ENCODE measurements around the gene IGF1R. TPM values are rescaled to one million over a fixed set of nuclear protein-coding genes. Genes with fewer than 3 reads are reported as not detected.
A peak's percentile ranks its signal among the peaks of the same experiment; 100 is the strongest.

IGF1R gene
- total RNA-seq, 1 donor from 2014 or later: 62.7 TPM

DNA sequence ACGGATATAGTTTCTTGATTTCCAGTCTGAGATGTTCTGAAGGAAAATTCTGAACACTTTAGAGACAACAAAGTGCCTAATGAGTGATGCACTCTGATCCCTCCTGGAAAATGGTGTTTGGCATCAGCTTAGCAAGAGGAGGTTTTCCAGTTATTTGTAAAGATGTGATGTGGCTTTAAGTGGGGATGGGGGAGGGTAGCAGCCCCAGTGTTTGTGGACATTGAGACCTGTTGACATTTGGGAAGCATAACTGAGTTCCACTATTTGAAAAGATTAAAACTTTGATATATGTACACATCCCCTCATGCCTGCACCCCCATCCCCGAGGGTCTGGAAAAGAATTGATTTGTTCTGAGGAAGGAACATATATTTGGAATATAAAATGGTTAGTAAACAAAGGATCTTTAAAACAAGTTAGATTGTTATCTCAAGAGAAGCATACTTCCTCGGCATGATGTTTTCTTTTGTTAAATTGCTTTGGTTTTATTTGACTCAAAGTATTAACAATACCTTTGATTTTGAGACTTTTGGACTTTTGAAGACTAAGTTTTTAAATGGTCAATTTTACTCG lies 6.5 kb downstream of the IGF1R start:
- TF ChIP-seq, protein P1, sequence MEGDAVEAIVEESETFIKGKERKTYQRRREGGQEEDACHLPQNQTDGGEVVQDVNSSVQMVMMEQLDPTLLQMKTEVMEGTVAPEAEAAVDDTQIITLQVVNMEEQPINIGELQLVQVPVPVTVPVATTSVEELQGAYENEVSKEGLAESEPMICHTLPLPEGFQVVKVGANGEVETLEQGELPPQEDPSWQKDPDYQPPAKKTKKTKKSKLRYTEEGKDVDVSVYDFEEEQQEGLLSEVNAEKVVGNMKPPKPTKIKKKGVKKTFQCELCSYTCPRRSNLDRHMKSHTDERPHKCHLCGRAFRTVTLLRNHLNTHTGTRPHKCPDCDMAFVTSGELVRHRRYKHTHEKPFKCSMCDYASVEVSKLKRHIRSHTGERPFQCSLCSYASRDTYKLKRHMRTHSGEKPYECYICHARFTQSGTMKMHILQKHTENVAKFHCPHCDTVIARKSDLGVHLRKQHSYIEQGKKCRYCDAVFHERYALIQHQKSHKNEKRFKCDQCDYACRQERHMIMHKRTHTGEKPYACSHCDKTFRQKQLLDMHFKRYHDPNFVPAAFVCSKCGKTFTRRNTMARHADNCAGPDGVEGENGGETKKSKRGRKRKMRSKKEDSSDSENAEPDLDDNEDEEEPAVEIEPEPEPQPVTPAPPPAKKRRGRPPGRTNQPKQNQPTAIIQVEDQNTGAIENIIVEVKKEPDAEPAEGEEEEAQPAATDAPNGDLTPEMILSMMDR (IDR thresholded peaks at IDR 0.05; ENCODE audit: insufficient read depth, low read length, poor library complexity, severe bottlenecking): no peak
- Histone ChIP-seq H3K27me3 (ENCODE audit: control insufficient read depth, insufficient read depth, low read length) (no peaks in the 10 kb centered on the region), H3K4me3 (ENCODE audit: low read depth, low read length) (no peak overlapping the region), H3K36me3 (ENCODE audit: control insufficient read depth, insufficient read depth, low read length) (no peaks in the 10 kb centered on the region)
- DNase-seq (ENCODE audit: low read depth): no peak

DNA sequence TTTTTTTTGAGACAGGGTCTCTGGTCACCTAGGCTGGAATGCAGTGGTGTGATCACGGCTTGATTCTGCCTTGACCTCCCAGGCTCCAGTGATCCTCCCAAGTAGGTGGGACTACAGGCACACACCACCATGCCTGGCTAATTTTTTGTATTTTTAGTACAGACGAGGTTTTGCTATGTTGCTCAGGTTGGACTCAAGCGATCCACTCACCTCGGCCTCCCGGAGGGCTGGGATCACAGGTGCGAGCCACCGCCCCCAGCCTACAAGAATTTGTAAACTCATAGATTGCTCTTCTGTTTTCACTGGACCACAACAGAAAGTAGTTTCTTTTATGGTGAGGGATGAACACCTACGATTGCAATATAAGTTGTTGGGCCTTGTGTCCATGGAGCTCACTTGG lies 7.4 kb downstream of the IGF1R start:
- TF ChIP-seq, protein P1 (IDR thresholded peaks at IDR 0.05; ENCODE audit: insufficient read depth, low read length, poor library complexity, severe bottlenecking): no peak
- DNase-seq (ENCODE audit: low read depth): no peak
- no peaks in the 10 kb centered on the region for H3K27me3 ChIP-seq (ENCODE audit: control insufficient read depth, insufficient read depth, low read length)

DNA sequence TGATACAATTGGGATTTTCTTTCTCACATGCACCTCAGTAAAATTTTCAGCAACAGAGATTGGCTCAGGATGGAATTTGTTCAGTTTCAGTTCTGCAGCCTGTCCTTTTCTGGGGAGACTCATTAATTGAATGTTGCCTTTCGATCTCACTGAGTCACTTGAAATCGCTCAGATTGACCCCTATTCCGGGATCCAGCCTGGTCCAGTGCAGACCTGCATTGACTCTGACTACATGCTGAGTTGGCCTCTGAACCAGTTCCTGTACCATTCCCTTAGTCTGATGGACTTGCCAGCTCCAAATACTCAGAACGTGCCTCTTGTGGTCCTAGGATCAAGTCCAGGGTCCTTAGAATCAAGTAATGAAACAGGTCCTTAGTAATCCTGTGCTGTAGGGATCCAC lies 9.4 kb downstream of the IGF1R start:
- H3K36me3 ChIP-seq (ENCODE audit: control insufficient read depth, insufficient read depth, low read length): no peaks in the 10 kb centered on the region
- no peaks in the 10 kb centered on the region for H3K27me3 ChIP-seq (ENCODE audit: control insufficient read depth, insufficient read depth, low read length)
- DNase-seq (ENCODE audit: low read depth): no peak
- H3K4me3 ChIP-seq (ENCODE audit: low read depth, low read length): no peak overlapping the region
- TF ChIP-seq, protein P1 (IDR thresholded peaks at IDR 0.05; ENCODE audit: insufficient read depth, low read length, poor library complexity, severe bottlenecking): no peak

More for the DNA sequence above, 7.4 kb downstream of the IGF1R start:
- Histone ChIP-seq H3K36me3 (ENCODE audit: control insufficient read depth, insufficient read depth, low read length) (no peaks in the 10 kb centered on the region), H3K4me3 (ENCODE audit: low read depth, low read length) (no peak overlapping the region)

DNA sequence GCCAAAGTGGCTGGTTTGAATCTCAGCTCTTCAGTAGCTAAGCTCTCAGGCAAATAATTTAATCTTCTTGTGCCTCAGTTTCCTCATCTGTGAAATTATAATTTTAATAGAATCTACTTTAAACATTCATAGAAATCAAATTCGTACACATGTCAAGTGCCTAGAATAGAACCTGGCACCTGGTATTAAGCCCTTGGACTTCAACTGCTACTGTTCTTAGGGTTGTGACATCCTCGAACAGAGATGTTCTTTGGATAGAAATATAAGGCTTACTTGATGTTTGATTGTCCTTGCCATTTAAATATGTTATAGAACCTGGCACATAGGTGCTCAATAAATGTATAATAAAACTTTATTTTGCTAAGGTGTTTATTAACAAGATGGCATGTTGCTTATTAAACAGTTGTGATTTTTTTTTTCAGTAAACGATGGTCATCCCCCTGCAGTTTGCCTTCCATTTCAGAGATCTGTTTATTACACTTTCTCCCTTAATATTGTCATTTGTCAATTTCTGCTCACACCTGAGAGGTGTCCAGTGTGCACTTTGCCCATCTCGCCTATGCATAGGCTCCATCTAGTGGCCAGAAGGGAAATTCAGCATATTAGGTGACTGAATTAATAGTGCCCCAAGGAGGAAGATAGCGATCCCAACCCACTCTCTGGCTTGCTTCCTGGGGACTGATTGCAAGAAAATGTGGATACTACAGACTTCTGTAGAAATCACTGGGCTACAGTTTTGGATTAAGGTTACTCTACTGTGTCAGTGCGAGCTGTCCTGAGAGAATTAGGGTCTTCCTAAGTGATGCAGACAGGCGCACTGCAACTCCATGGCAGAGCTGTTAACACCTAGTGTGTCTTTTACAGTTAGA lies 10.7 kb downstream of the IGF1R start:
- DNase-seq (ENCODE audit: low read depth): no peak
- Histone ChIP-seq H3K36me3 (ENCODE audit: control insufficient read depth, insufficient read depth, low read length) (no peaks in the 10 kb centered on the region), H3K27me3 (ENCODE audit: control insufficient read depth, insufficient read depth, low read length) (no peaks in the 10 kb centered on the region), H3K4me3 (ENCODE audit: low read depth, low read length) (no peak overlapping the region)
- TF ChIP-seq, protein P1 (IDR thresholded peaks at IDR 0.05; ENCODE audit: insufficient read depth, low read length, poor library complexity, severe bottlenecking): peak; percentile 85

DNA sequence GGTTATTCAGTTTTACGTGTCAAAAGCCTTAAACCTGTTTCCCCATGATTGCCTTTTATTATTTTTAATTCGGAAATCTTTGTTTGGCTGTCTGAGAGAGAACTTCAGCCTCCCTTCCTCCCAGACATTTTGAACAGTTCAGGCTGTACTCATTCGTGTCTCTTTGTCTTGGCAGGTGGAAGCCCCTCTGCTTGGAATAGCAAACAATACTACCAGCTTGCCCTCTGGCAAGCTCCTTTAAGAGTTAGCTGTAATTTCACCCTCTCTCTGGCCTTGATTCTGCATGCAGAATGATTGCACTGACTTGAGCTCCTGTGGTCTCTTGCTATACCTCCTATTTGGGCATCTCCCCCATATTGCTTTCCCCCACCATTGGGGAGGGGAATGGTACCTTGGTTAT lies 11.7 kb downstream of the IGF1R start:
- Histone ChIP-seq H3K36me3 (ENCODE audit: control insufficient read depth, insufficient read depth, low read length) (no peaks in the 10 kb centered on the region), H3K27me3 (ENCODE audit: control insufficient read depth, insufficient read depth, low read length) (no peaks in the 10 kb centered on the region), H3K4me3 (ENCODE audit: low read depth, low read length) (no peak overlapping the region)
- DNase-seq (ENCODE audit: low read depth): no peak
- TF ChIP-seq, protein P1 (IDR thresholded peaks at IDR 0.05; ENCODE audit: insufficient read depth, low read length, poor library complexity, severe bottlenecking): no peak
